ENCODE measurements around the gene LRRC32. TPM values are rescaled to one million over a fixed set of nuclear protein-coding genes. Genes with fewer than 3 reads are reported as not detected.
A peak's percentile ranks its signal among the peaks of the same experiment; 100 is the strongest.

LRRC32 gene
- polyA plus RNA-seq, 2 of the 4 experiments (the other 2 are of a cell fraction), result 0.25 to 0.62 TPM

DNA sequence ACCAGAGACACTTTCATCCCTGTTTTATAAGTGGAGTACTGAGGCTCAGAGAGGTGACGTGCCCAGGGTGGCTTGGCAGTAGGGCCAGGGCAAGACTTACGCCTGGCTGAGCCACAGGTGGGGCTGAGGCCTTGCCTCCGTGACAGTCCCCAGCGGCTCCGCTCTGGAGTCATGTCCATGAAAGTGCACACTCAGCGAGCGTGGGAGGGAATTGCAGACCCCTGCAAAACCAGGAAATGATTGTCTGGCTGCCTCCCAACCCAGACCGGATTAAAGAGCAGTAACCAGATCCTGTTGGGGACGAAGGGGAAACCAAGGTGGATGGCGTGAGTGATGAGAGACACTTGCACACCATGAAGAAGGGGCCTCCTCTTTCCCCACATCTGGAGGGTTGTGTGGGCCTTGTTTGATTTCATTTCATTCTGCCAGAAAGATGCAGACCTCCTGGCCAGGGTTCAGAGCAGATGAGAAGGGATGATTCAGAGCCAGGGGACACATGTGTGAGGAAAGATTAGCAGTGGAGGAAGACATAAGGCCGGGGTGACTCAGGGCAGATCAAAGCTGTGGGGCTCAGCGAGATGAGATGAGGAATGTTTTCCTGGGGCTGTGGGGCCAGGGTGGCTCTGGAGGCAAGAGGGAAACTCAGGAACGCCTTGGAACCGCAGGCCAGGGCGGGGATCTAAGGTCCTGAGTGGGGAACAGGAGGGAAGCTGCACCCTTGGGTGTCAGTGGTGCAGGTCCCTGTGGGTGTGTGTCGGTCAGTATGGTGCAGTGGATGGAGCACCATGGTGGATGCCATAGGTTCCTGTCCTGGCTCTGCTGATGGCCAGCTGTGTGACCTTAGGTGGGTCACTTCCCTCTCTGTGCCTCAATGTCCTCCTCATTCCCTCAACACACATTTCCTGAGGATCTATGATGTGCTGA is 29.9 kb upstream of the LRRC32 start:
- ChIA-PET POLR2A (no interaction called here), CTCF (interaction anchor here (1.2 kb wide), 1 partner anchor 21 kb away, joined by 3 read pairs; no protein-coding TSS in a partner anchor)
- Histone ChIP-seq H3K4me1 (peaks cover 36% of the 10 kb centered on the region), H3K4me3 (no peak overlapping the region), H3K27ac (peak overlapping the region; percentile 76 to 89), H3K4me2 (peak overlapping the region; percentile 62), H3K9me3 (0 out of 3 replicates have a peak, but pooled peaks cover 7% of the 10 kb centered on the region)
- peak; percentile 64 to 74 for DNase-seq (ENCODE audit: low read depth in 1 of 2, low spot score in 1 of 2)
- WGBS (ENCODE audit: missing lambda C conversion rate), result 55% methylated on average over 16 of the region's 16 CpGs
- TF ChIP-seq TFCP2L1 (CRISPR knock-in tag; IDR thresholded peaks at IDR 0.05) (no peak), JUN (IDR thresholded peaks at IDR 0.05) (peak in 1 of 2 experiments; percentile 85; a peak in 3 of 5 replicates), EP300 (IDR thresholded peaks at IDR 0.05) (peak; percentile 60 to 67; a peak in 3 of 5 replicates), HOXB5 (CRISPR knock-in tag; IDR thresholded peaks at IDR 0.05) (peak; percentile 31; the same call in 1 of the 2 replicates), JUNB (IDR thresholded peaks at IDR 0.05) (peak; percentile 81), CEBPB (IDR thresholded peaks at IDR 0.05) (no peak), FOSL2 (IDR thresholded peaks at IDR 0.05) (peak; percentile 80), FOSL2 (CRISPR knock-in tag; IDR thresholded peaks at IDR 0.05) (peak; percentile 76), GATA3 (IDR thresholded peaks at IDR 0.05; ENCODE audit: borderline replicate concordance) (peak; percentile 53; the same call in 1 of the 2 replicates), RFX5 (IDR thresholded peaks at IDR 0.05) (no peak), SMC3 (IDR thresholded peaks at IDR 0.05) (no peak), POLR2AphosphoS2 (conservative IDR thresholded peaks at IDR 0.05; ENCODE audit: low read length) (no peak), MYC (IDR thresholded peaks at IDR 0.05; ENCODE audit: borderline replicate concordance, low read length) (no peak), MAFK (IDR thresholded peaks at IDR 0.05; ENCODE audit: partially characterized antibody) (peak; percentile 51), ZFP36 (IDR thresholded peaks at IDR 0.05; ENCODE audit: borderline replicate concordance, partially characterized antibody) (peak; percentile 11)
- TF ChIP-seq, protein P1, sequence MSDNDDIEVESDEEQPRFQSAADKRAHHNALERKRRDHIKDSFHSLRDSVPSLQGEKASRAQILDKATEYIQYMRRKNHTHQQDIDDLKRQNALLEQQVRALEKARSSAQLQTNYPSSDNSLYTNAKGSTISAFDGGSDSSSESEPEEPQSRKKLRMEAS (IDR thresholded peaks at IDR 0.05), result 0 out of 2 replicates have a peak, but pooled peaks have one; percentile 27
- TF ChIP-seq, protein P2, sequence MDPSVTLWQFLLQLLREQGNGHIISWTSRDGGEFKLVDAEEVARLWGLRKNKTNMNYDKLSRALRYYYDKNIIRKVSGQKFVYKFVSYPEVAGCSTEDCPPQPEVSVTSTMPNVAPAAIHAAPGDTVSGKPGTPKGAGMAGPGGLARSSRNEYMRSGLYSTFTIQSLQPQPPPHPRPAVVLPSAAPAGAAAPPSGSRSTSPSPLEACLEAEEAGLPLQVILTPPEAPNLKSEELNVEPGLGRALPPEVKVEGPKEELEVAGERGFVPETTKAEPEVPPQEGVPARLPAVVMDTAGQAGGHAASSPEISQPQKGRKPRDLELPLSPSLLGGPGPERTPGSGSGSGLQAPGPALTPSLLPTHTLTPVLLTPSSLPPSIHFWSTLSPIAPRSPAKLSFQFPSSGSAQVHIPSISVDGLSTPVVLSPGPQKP (IDR thresholded peaks at IDR 0.05; ENCODE audit: low read depth, low read length), result no peak
- peak; percentile 85 to 86 for ATAC-seq
- no peak for FAIRE-seq

DNA sequence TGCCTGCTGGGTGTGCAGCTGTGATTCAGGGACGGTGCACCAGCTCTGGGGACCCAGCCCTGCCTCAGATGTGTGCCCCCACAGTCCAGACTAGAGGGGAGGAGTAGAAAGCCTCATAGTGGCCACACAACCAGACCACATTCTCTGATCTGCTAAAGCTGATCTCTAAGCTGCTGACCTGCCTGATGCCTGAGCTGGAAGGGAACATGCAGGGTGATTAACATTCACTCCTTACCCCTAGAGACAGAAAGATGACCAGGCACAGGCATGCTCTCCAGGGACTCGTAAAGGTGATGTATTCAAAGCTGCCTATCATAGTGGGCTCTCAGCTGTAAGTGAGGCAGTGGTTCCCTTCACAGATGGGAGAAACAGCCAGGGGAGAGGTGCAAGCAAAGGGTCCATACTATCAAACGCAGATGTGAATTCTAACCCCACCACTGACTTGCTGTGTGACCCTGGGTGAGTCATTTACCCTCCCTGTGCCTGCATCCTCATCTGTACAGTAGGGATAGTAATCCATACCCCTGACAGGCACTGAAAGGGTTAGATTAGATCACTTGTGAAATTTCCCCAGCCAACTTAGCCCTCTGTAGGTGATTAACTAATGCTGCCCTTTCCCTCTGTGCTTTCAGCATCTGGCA is 29.0 kb upstream of the LRRC32 start:
- Histone ChIP-seq H3K9me3 (no peaks in the 10 kb centered on the region), H3K4me3 (no peak overlapping the region), H3K27ac (peak overlapping the region; percentile 76 to 89), H3K4me2 (peak overlapping the region; percentile 62), H3K4me1 (peaks cover 45% of the 10 kb centered on the region)
- 57% methylated on average over 3 of the region's 3 CpGs for WGBS (ENCODE audit: missing lambda C conversion rate)
- ChIA-PET CTCF (interaction anchor here (1.0 to 1.7 kb wide), 3 partner anchors 10 to 29 kb away, joined by 3 to 5 read pairs (median 4); no protein-coding TSS in a partner anchor), POLR2A (no interaction called here)
- no peak for DNase-seq (ENCODE audit: low read depth in 1 of 2, low spot score in 1 of 2)
- no peak for FAIRE-seq
- peak; percentile 4 to 7; a peak in 5 of 6 replicates for ATAC-seq
- TF ChIP-seq JUNB (IDR thresholded peaks at IDR 0.05) (no peak), SREBF2 (IDR thresholded peaks at IDR 0.05) (no peak), JUN (IDR thresholded peaks at IDR 0.05) (no peak), MAZ (IDR thresholded peaks at IDR 0.05; ENCODE audit: borderline replicate concordance, low read depth, low read length) (no peak), NPAS2 (CRISPR knock-in tag; IDR thresholded peaks at IDR 0.05; ENCODE audit: borderline replicate concordance) (no peak), NFE2L2 (conservative IDR thresholded peaks at IDR 0.05; ENCODE audit: low read length) (no peak), NR3C1 (IDR thresholded peaks at IDR 0.05) (no peak), HOXB5 (CRISPR knock-in tag; IDR thresholded peaks at IDR 0.05) (no peak), CHD2 (IDR thresholded peaks at IDR 0.05; ENCODE audit: low read length, partially characterized antibody) (no peak), KDM1A (IDR thresholded peaks at IDR 0.05; ENCODE audit: low read depth) (no peak), KDM5A (IDR thresholded peaks at IDR 0.05) (no peak), GATA3 (IDR thresholded peaks at IDR 0.05; ENCODE audit: borderline replicate concordance) (no peak), POLR2AphosphoS2 (conservative IDR thresholded peaks at IDR 0.05; ENCODE audit: low read length) (no peak)
- TF ChIP-seq, protein P3, sequence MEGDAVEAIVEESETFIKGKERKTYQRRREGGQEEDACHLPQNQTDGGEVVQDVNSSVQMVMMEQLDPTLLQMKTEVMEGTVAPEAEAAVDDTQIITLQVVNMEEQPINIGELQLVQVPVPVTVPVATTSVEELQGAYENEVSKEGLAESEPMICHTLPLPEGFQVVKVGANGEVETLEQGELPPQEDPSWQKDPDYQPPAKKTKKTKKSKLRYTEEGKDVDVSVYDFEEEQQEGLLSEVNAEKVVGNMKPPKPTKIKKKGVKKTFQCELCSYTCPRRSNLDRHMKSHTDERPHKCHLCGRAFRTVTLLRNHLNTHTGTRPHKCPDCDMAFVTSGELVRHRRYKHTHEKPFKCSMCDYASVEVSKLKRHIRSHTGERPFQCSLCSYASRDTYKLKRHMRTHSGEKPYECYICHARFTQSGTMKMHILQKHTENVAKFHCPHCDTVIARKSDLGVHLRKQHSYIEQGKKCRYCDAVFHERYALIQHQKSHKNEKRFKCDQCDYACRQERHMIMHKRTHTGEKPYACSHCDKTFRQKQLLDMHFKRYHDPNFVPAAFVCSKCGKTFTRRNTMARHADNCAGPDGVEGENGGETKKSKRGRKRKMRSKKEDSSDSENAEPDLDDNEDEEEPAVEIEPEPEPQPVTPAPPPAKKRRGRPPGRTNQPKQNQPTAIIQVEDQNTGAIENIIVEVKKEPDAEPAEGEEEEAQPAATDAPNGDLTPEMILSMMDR (IDR thresholded peaks at IDR 0.05), result no peak
- TF ChIP-seq, protein P4, sequence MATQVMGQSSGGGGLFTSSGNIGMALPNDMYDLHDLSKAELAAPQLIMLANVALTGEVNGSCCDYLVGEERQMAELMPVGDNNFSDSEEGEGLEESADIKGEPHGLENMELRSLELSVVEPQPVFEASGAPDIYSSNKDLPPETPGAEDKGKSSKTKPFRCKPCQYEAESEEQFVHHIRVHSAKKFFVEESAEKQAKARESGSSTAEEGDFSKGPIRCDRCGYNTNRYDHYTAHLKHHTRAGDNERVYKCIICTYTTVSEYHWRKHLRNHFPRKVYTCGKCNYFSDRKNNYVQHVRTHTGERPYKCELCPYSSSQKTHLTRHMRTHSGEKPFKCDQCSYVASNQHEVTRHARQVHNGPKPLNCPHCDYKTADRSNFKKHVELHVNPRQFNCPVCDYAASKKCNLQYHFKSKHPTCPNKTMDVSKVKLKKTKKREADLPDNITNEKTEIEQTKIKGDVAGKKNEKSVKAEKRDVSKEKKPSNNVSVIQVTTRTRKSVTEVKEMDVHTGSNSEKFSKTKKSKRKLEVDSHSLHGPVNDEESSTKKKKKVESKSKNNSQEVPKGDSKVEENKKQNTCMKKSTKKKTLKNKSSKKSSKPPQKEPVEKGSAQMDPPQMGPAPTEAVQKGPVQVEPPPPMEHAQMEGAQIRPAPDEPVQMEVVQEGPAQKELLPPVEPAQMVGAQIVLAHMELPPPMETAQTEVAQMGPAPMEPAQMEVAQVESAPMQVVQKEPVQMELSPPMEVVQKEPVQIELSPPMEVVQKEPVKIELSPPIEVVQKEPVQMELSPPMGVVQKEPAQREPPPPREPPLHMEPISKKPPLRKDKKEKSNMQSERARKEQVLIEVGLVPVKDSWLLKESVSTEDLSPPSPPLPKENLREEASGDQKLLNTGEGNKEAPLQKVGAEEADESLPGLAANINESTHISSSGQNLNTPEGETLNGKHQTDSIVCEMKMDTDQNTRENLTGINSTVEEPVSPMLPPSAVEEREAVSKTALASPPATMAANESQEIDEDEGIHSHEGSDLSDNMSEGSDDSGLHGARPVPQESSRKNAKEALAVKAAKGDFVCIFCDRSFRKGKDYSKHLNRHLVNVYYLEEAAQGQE (IDR thresholded peaks at IDR 0.05), result no peak
- TF ChIP-seq, protein P5, sequence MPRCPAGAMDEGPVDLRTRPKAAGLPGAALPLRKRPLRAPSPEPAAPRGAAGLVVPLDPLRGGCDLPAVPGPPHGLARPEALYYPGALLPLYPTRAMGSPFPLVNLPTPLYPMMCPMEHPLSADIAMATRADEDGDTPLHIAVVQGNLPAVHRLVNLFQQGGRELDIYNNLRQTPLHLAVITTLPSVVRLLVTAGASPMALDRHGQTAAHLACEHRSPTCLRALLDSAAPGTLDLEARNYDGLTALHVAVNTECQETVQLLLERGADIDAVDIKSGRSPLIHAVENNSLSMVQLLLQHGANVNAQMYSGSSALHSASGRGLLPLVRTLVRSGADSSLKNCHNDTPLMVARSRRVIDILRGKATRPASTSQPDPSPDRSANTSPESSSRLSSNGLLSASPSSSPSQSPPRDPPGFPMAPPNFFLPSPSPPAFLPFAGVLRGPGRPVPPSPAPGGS (IDR thresholded peaks at IDR 0.05), result no peak

Data from A549 (cell line).